Activated T-helper 1 cell treated with anti-CD3 and anti-CD28 coated beads, Interleukin-12 subunit alpha, Interleukin-12 subunit beta, Interleukin-2, Interleukin-4 antibody, amounts not matched to agents 30 ng/mL and 10 ng/mL and 1 ng/mL, durations not matched to agents 14 hours and 24 hours and 36 hours (primary cell): ENCODE data around the gene TSTD2. TPM values are rescaled to one million over a fixed set of nuclear protein-coding genes. Genes with fewer than 3 reads are reported as not detected.

Experiments used
- DNase-seq: peaks from one replicate; pipeline ENCODE4 v3.0.0; 2021; ENCODE audit warnings: low spot score
- H3K27ac Mint-ChIP-seq: one replicate; pipeline ENCODE4 v1.8.0; 2021; ENCODE audit warnings: mild to moderate bottlenecking, mixed read lengths
- H3K27me3 Mint-ChIP-seq: one replicate; pipeline ENCODE4 v1.8.0; 2022; ENCODE audit warnings: mild to moderate bottlenecking, moderate library complexity, mixed read lengths; ENCODE audit not compliant: insufficient read depth
- H3K36me3 Mint-ChIP-seq: one replicate; pipeline ENCODE4 v1.8.0; 2021; ENCODE audit warnings: low read depth, mixed read lengths
- H3K4me1 Mint-ChIP-seq: one replicate; pipeline ENCODE4 v1.8.0; 2021; ENCODE audit warnings: low read depth, mixed read lengths
- H3K4me3 Mint-ChIP-seq: one replicate; pipeline ENCODE4 v1.8.0; 2021; ENCODE audit warnings: mild to moderate bottlenecking, moderate library complexity, mixed read lengths
- H3K9me3 Mint-ChIP-seq: one replicate; pipeline ENCODE4 v1.8.0; 2021; ENCODE audit warnings: mixed read lengths
- intact Hi-C: fragments of 100-400 bp; cut with micrococcal nuclease; formaldehyde crosslinking; loops from one replicate; pipeline ENCODE4 v1.15.1; 2024
- total RNA-seq: library from RNA; stranded (reverse); gene quantifications from 2 replicates; pipeline ENCODE4 v1.2.3, GENCODE V29; 2022

Gene TSTD2
- 16.4 and 19.2 TPM in 2 replicates for total RNA-seq

GRCh38 chr9:97632985-97633858 lies at the start of gene TSTD2, which contains the start of gene NCBP1:
Gene TSTD2, minus strand, starts transcription at chr9:97633368. Its CDS starts 5,806 bp downstream, at chr9:97627562.
Gene NCBP1, plus strand, starts transcription at chr9:97633821. Its CDS starts 61 bp downstream, at chr9:97633882.
- peak; percentile 95 for DNase-seq
- H3K27ac Mint-ChIP-seq, result peak within 1 kb of the TSS; percentile 99
- peaks cover 48% of the 10 kb centered on the region for H3K4me1 Mint-ChIP-seq
- peaks cover 16% of the 10 kb centered on the region for H3K36me3 Mint-ChIP-seq
- H3K27me3 Mint-ChIP-seq, result no peaks in the 10 kb centered on the region
- H3K4me3 Mint-ChIP-seq, result peak within 1 kb of the TSS; percentile 94
- intact Hi-C loops, result loop anchor here (1.0 to 10.0 kb wide), 12 partner anchors 18 to 1214 kb away; partner anchors contain the start of genes TRMO, XPA, ZNF367 and ZNF510
- no peaks in the 10 kb centered on the region for H3K9me3 Mint-ChIP-seq

DNA sequence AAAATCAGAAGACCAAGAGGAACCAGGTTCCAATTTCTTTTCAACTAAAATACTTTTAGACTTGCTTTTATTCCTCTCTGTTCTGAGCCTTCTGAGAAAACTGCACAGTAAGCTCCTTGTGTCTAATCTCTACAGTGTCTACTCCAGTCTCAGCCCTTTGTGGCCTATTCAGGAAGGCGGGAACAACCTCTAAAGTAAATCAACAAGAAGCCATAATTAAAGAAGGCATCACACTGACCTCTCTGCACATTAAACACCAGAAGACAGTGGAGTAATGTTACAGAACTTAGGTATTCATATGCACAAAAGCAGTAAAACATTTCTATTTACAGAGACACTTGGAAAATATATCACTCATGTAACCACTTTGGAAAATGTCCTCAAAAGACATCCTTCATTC lies 49.1 kb upstream of the TSTD2 start:
- intact Hi-C loops, result loop anchor here (5.0 kb wide), 1 partner anchor 45 kb away; no protein-coding TSS in a partner anchor
- Mint-ChIP-seq H3K27me3 (no peaks in the 10 kb centered on the region), H3K4me3 (no peak overlapping the region), H3K27ac (no peak overlapping the region), H3K9me3 (no peaks in the 10 kb centered on the region), H3K4me1 (peaks cover 5% of the 10 kb centered on the region), H3K36me3 (peaks cover 32% of the 10 kb centered on the region)
- no peak for DNase-seq

DNA sequence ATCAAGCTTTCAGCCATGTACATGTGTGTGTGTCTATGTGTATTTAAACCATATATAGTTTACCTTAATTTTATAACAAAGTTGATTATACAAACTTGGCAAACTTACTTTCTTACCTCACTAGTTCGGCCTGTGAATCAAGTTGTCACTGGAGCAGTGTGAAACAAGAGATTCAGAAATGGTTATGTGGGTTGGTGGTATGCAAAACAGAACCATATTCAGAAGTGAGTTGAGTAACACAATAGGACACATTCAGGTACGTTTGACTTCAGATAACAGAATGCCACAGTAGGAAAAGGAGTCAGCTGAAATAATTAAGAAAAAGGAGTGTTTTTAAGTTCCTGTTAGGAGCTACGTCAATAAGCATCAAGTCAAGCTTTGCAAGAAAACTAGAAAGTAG lies 42.5 kb upstream of the TSTD2 start:
- Mint-ChIP-seq H3K4me1 (peaks cover 5% of the 10 kb centered on the region), H3K27me3 (no peaks in the 10 kb centered on the region), H3K27ac (peak overlapping the region; percentile 25), H3K4me3 (no peak overlapping the region), H3K36me3 (peaks cover 37% of the 10 kb centered on the region), H3K9me3 (no peaks in the 10 kb centered on the region)
- intact Hi-C loops, result no loop called here
- no peak for DNase-seq

GRCh38 chr9:97673922-97674321 lies 40.8 kb upstream of the TSTD2 start:
- Mint-ChIP-seq H3K27ac (no peak overlapping the region), H3K4me3 (no peak overlapping the region), H3K27me3 (no peaks in the 10 kb centered on the region), H3K9me3 (no peaks in the 10 kb centered on the region), H3K36me3 (peaks cover 48% of the 10 kb centered on the region), H3K4me1 (peaks cover 5% of the 10 kb centered on the region)
- DNase-seq, result no peak
- intact Hi-C loops, result no loop called here

DNA sequence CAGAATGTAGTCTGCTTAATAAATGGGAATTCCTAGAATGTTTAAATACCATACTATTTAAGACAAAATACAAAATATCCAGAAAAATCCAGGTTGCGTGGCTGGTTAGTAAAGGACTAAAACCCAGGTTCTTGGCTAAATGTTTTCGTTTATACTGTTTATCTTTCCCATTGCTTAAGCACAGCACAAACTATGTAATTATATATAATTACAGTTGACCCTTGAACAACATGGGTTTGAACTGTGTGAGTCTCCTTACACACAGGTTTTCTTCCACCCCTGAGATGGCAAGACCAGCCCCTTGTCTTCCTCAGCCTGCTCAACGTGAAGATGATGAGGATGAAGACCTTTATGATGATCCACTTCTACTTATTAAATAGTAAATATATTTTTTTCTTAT lies 39.2 kb upstream of the TSTD2 start:
- no peak overlapping the region for H3K4me3 Mint-ChIP-seq
- intact Hi-C loops, result no loop called here
- H3K36me3 Mint-ChIP-seq, result peaks cover 46% of the 10 kb centered on the region
- DNase-seq, result no peak
- H3K27me3 Mint-ChIP-seq, result no peaks in the 10 kb centered on the region
- H3K9me3 Mint-ChIP-seq, result no peaks in the 10 kb centered on the region
- H3K4me1 Mint-ChIP-seq, result peaks cover 10% of the 10 kb centered on the region
- no peak overlapping the region for H3K27ac Mint-ChIP-seq

GRCh38 chr9:97670586-97670985 lies 37.4 kb upstream of the TSTD2 start:
- DNase-seq, result no peak
- intact Hi-C loops, result no loop called here
- no peaks in the 10 kb centered on the region for H3K9me3 Mint-ChIP-seq
- H3K36me3 Mint-ChIP-seq, result peaks cover 58% of the 10 kb centered on the region
- peaks cover 28% of the 10 kb centered on the region for H3K4me1 Mint-ChIP-seq
- no peak overlapping the region for H3K4me3 Mint-ChIP-seq
- no peak overlapping the region for H3K27ac Mint-ChIP-seq
- H3K27me3 Mint-ChIP-seq, result no peaks in the 10 kb centered on the region

- H3K27me3 Mint-ChIP-seq, result no peaks in the 10 kb centered on the region
- no peaks in the 10 kb centered on the region for H3K9me3 Mint-ChIP-seq
- peaks cover 39% of the 10 kb centered on the region for H3K4me1 Mint-ChIP-seq
- H3K36me3 Mint-ChIP-seq, result peaks cover 55% of the 10 kb centered on the region
- no peak for DNase-seq
- peak overlapping the region; percentile 13 for H3K27ac Mint-ChIP-seq
- intact Hi-C loops, result no loop called here
- H3K4me3 Mint-ChIP-seq, result no peak overlapping the region
Observed at GRCh38 chr9:97668485-97668884, 35.3 kb upstream of the TSTD2 start.

DNA sequence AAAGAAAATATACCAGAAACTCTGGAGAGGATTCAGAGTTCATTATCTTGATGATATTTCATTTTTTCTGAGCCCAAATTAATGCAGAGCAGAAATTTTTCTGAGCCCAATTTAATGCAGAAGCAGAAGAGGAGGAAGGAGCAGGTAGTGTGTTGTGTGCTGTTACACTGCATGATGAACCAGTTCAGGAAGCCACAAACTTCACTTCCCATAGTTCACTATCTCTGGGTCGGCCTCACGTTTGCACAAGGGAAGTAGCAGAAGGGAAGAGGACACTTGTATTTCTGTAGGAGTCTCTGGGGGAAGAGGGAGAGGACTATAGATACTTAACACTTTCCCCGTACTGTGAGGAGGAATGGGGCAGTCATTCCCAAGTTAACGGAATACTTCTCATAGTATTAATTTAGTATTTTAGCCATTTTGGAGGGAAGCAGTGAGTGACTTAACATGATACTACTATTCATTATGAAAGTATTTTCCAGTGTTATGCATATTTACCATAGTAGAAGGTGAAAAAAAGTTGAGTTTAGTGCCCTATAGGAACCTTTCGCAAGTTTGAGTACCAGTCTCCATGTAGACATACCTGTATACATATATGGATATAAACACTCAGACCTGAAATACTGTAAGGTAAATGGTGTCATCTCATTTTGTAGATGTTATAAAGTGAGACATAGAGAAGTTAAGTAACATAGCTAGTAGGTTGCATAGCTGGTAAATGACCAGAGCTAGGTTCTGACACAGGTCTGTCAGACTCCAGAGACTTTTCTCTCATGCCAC lies 33.9 kb upstream of the TSTD2 start:
- H3K36me3 Mint-ChIP-seq, result peaks cover 61% of the 10 kb centered on the region
- no peak overlapping the region for H3K4me3 Mint-ChIP-seq
- H3K9me3 Mint-ChIP-seq, result no peaks in the 10 kb centered on the region
- peaks cover 39% of the 10 kb centered on the region for H3K4me1 Mint-ChIP-seq
- DNase-seq, result no peak
- peak overlapping the region; percentile 49 for H3K27ac Mint-ChIP-seq
- no peaks in the 10 kb centered on the region for H3K27me3 Mint-ChIP-seq
- intact Hi-C loops, result no loop called here

- Mint-ChIP-seq H3K27me3 (no peaks in the 10 kb centered on the region), H3K4me1 (peaks cover 39% of the 10 kb centered on the region), H3K36me3 (peaks cover 55% of the 10 kb centered on the region), H3K9me3 (no peaks in the 10 kb centered on the region), H3K27ac (no peak overlapping the region), H3K4me3 (no peak overlapping the region)
- no peak for DNase-seq
- intact Hi-C loops, result no loop called here
Observed at GRCh38 chr9:97665742-97666141, 32.6 kb upstream of the TSTD2 start.

GRCh38 chr9:97660847-97661246 lies 27.7 kb upstream of the TSTD2 start:
- H3K4me1 Mint-ChIP-seq, result peaks cover 14% of the 10 kb centered on the region
- no peak overlapping the region for H3K27ac Mint-ChIP-seq
- H3K4me3 Mint-ChIP-seq, result no peak overlapping the region
- no peaks in the 10 kb centered on the region for H3K27me3 Mint-ChIP-seq
- no peak for DNase-seq
- H3K36me3 Mint-ChIP-seq, result peaks cover 56% of the 10 kb centered on the region
- no peaks in the 10 kb centered on the region for H3K9me3 Mint-ChIP-seq
- intact Hi-C loops, result no loop called here

- DNase-seq, result no peak
- Mint-ChIP-seq H3K9me3 (no peaks in the 10 kb centered on the region), H3K36me3 (peaks cover 58% of the 10 kb centered on the region), H3K4me1 (peaks cover 9% of the 10 kb centered on the region), H3K27ac (no peak overlapping the region), H3K27me3 (no peaks in the 10 kb centered on the region), H3K4me3 (no peak overlapping the region)
- intact Hi-C loops, result no loop called here
Observed at GRCh38 chr9:97660340-97660739, 27.2 kb upstream of the TSTD2 start.

DNA sequence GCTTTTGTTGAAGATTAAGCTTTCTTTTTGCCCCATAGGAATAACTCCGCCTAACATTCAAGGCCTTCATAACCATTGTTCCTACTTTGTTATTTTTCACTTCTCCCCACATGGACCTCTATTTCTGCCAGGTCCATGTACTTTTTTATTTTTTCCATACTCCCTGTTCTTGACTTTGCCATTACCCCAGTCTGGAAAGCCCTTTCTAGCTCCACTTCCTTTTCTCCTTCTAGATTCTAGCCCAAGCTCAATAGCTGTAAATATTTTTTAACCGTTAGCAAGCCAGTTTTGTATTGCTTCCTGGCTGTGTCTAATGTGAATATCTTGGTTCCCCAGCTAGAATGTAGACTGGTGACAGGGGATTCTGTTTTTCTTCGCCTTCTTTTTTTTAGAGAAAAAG lies 26.6 kb upstream of the TSTD2 start:
- peaks cover 6% of the 10 kb centered on the region for H3K4me1 Mint-ChIP-seq
- H3K4me3 Mint-ChIP-seq, result no peak overlapping the region
- H3K9me3 Mint-ChIP-seq, result no peaks in the 10 kb centered on the region
- H3K27me3 Mint-ChIP-seq, result no peaks in the 10 kb centered on the region
- intact Hi-C loops, result no loop called here
- H3K36me3 Mint-ChIP-seq, result peaks cover 60% of the 10 kb centered on the region
- no peak for DNase-seq
- H3K27ac Mint-ChIP-seq, result no peak overlapping the region

GRCh38 chr9:97658707-97659106 lies 25.5 kb upstream of the TSTD2 start:
- Mint-ChIP-seq H3K9me3 (no peaks in the 10 kb centered on the region), H3K27me3 (no peaks in the 10 kb centered on the region), H3K36me3 (peaks cover 60% of the 10 kb centered on the region), H3K27ac (no peak overlapping the region), H3K4me3 (no peak overlapping the region), H3K4me1 (no peaks in the 10 kb centered on the region)
- intact Hi-C loops, result no loop called here
- no peak for DNase-seq
